K562 (cell line): ENCODE measurements around the gene DAPK3. TPM values are rescaled to one million over a fixed set of nuclear protein-coding genes. Genes with fewer than 3 reads are reported as not detected.
A peak's percentile ranks its signal among the peaks of the same experiment; 100 is the strongest.

Experiments
- ATAC-seq: fragments of 200-7000 bp; cut with Tn5 transposase; 3 replicates; pipeline ENCODE4 v1.9.1; 2020; ENCODE audit warnings: moderate library complexity
- BruUV-seq: library from RNA; stranded (reverse); fragments of 400-500 nt; replicated peaks from 2 replicates; lab custom pipeline; 2021; lab: Mats Ljungman, UMichigan
- CTCF ChIA-PET: fragments of 300-600 bp; formaldehyde crosslinking; extraction: SDS; loops from one replicate; lab custom pipeline; 2021; ENCODE audit warnings: low intra/inter-chr PET ratio; lab: Yijun Ruan, JAX
- POLR2A ChIA-PET: fragments of 300-600, 350-650 bp; sonication (Branson Sonifier 250); formaldehyde crosslinking; extraction: SDS; loops from one replicate; lab custom pipeline; 2021; ENCODE audit warnings: antibody characterized with exemption, inconsistent platforms; lab: Yijun Ruan, JAX
- DNase-seq, 4 experiments: peaks; one replicate each; pipeline versions ENCODE4 v3.0.0 to v3.0.0-alpha.2; 2011 to 2018; ENCODE audit warnings: low spot score in 3 of 4, mixed read lengths in 3 of 4; ENCODE audit errors: extremely low read depth in 1 of 4
- FAIRE-seq: peaks from 2 replicates; lab custom pipeline; 2011; peaks lifted over from hg19 to GRCh38; lab: Jason Lieb, UNC
- H2AFZ ChIP-seq: 2 replicates; pipeline ENCODE4 v1.6.0; 2011; ENCODE audit warnings: low read depth, low read length, control low read depth, inconsistent platforms
- H3K27ac ChIP-seq: fragments of 200-600 bp; 3 replicates; pipeline ENCODE4 v1.8.0; 2011; ENCODE audit warnings: low read depth, mild to moderate bottlenecking, control low read depth, inconsistent platforms, low read length, moderate library complexity, mixed read lengths; ENCODE audit errors: extremely low read depth
- H3K27me3 ChIP-seq, 2 experiments: fragments of 300-600 bp in 1 of 2; 2 replicates in 1 of 2; 3 replicates in 1 of 2; pipeline versions ENCODE4 v1.6.0 to v1.8.0; 2011; ENCODE audit warnings: inconsistent platforms in 2 of 2, low read length in 2 of 2, mild to moderate bottlenecking in 1 of 2, mixed read lengths in 1 of 2, moderate library complexity in 1 of 2; ENCODE audit not compliant: control insufficient read depth in 2 of 2, insufficient read depth in 2 of 2
- H3K36me3 ChIP-seq: fragments of 300-600 bp; 3 replicates; pipeline ENCODE4 v1.8.0; 2011; ENCODE audit warnings: mild to moderate bottlenecking, low read length, inconsistent platforms; ENCODE audit not compliant: control insufficient read depth, insufficient read depth
- H3K4me1 ChIP-seq, 2 experiments: fragments of 200-600 bp in 1 of 2; replicated peaks in 1 of 2; 2 replicates in 1 of 2; 3 replicates in 1 of 2; pipeline versions ENCODE4 v1.5.1 to v1.8.0; 2011; ENCODE audit warnings: inconsistent platforms in 2 of 2, low read length in 2 of 2, mild to moderate bottlenecking in 1 of 2, mixed read lengths in 1 of 2, moderate library complexity in 1 of 2; ENCODE audit not compliant: control insufficient read depth in 2 of 2, insufficient read depth in 2 of 2
- H3K4me2 ChIP-seq: 2 replicates; pipeline ENCODE4 v1.6.1; 2011; ENCODE audit warnings: low read length, control low read depth, inconsistent platforms, mixed read lengths; ENCODE audit not compliant: insufficient read depth
- H3K4me3 ChIP-seq: fragments of 200-600 bp; sonication (generic), shearing (Covaris generic); 2 replicates; pipeline ENCODE4 v1.5.1; 2016; ENCODE audit warnings: control low read depth, inconsistent platforms
- H3K79me2 ChIP-seq: fragments of 200-600 bp; 3 replicates; pipeline ENCODE4 v1.8.0; 2011; ENCODE audit warnings: low read length, inconsistent platforms; ENCODE audit not compliant: control insufficient read depth, insufficient read depth
- H3K9ac ChIP-seq, 2 experiments: 2 replicates each; pipeline versions ENCODE4 v1.6.0 to v1.6.1; 2011; ENCODE audit warnings: low read depth in 2 of 2, low read length in 2 of 2, control low read depth in 1 of 2, inconsistent platforms in 1 of 2, mild to moderate bottlenecking in 1 of 2, mixed read lengths in 1 of 2; ENCODE audit not compliant: insufficient read depth in 1 of 2
- H3K9me1 ChIP-seq: one replicate; pipeline ENCODE4 v1.6.0; 2011; ENCODE audit warnings: inconsistent platforms, mild to moderate bottlenecking, low read length, moderate library complexity; ENCODE audit not compliant: control insufficient read depth, insufficient read depth
- H3K9me3 ChIP-seq: replicated peaks from 2 replicates; pipeline ENCODE4 v1.5.1; 2011; ENCODE audit warnings: low read depth, low read length, inconsistent platforms; ENCODE audit not compliant: control insufficient read depth, insufficient read depth
- H4K20me1 ChIP-seq: replicated peaks from 2 replicates; pipeline ENCODE4 v1.6.1; 2011; ENCODE audit warnings: low read length, inconsistent platforms, mixed read lengths; ENCODE audit not compliant: control insufficient read depth, insufficient read depth
- ELF1 ChIP-seq: fragments of 200-800 bp; sonication (Bioruptor generic); IDR thresholded peaks from 2 replicates; pipeline ENCODE4 v1.6.1; 2016; ENCODE audit warnings: missing genetic modification characterization, missing compliant biosample characterization
- EP300 ChIP-seq: IDR thresholded peaks from 2 replicates; pipeline ENCODE4 v1.6.1; 2012; ENCODE audit warnings: low read length, improper control_type of control experiment
- UBTF ChIP-seq, 2 experiments: IDR thresholded peaks; 2 replicates each; pipeline ENCODE4 v1.6.1; 2012; ENCODE audit warnings: improper control_type of control experiment in 2 of 2, low read depth in 2 of 2, low read length in 2 of 2, borderline replicate concordance in 1 of 2
- ZFP36 ChIP-seq: fragments of 150-350 bp; IDR thresholded peaks from 2 replicates; pipeline ENCODE4 v1.6.1; 2018; ENCODE audit warnings: low read length, low read depth; ENCODE audit not compliant: partially characterized antibody
- ZNF583 ChIP-seq: fragments of 250-450 bp; sonication (Bioruptor Pico); IDR thresholded peaks from 2 replicates; pipeline ENCODE4 v1.4.0; 2020
- whole genome bisulfite sequencing: fragments of 100-300 bp; shearing (Covaris generic); methylation state at CpG from one replicate; pipeline ENCODE4 v1.1.6; 2016; ENCODE audit warnings: low coverage, mixed read lengths; ENCODE audit not compliant: insufficient coverage; ENCODE audit errors: missing lambda C conversion rate; 5-methylcytosine and 5-hydroxymethylcytosine counted together
- in situ Hi-C: fragments of 300-500 bp; cut with MboI; formaldehyde crosslinking; loops from 4 replicates; pipeline ENCODE4 v1.15.0; 2018; ENCODE audit warnings: inconsistent platforms, mixed read lengths
- intact Hi-C: fragments of 100-400 bp; cut with micrococcal nuclease; formaldehyde crosslinking; loops from 2 replicates; pipeline ENCODE4 v1.14.2; 2022
- polyA plus RNA-seq, 8 experiments: library from polyadenylated mRNA; depleted of rRNA in 4 of 8; stranded (reverse) in 5 of 8; unstranded in 3 of 8; fragments of >200 nt; fragmentation: Nextera tagmentation in 2 of 8; fragmentation: Illumina TruSeq in 1 of 8; extraction: Ambion mirVana in 2 of 8; extraction: Trizol in 1 of 8; gene quantifications; 2 replicates each; pipeline versions ENCODE4 v1.2.1 to v1.2.3, GENCODE V29; 2011 to 2014; ENCODE audit warnings: inconsistent platforms in 1 of 8, missing spikeins in 1 of 8
- total RNA-seq, 7 experiments: library from RNA; depleted of rRNA in 6 of 7; stranded (reverse); fragments of >200 nt in 6 of 7; fragmentation: Illumina TruSeq in 2 of 7; extraction: Trizol in 2 of 7; gene quantifications; 2 replicates each; pipeline versions ENCODE4 v1.2.1 to v1.2.3, GENCODE V29; 2011 to 2021; ENCODE audit warnings: low replicate concordance in 1 of 7
- TF ChIP-seq, protein P1 (sequence below): fragments of 250-450 bp; sonication (Bioruptor Pico); IDR thresholded peaks from 2 replicates; pipeline ENCODE4 v1.5.0; 2021; ENCODE audit warnings: mild to moderate bottlenecking, moderate library complexity

DAPK3 gene
- total and polyA plus RNA-seq, 9 of the 15 experiments (the other 6 are each of a cell fraction or from before 2014, with no cell fraction given): 0.14 to 63.4 (median 25.0) TPM

- Histone ChIP-seq H3K27me3 (no peaks in the 10 kb centered on the region), H4K20me1 (peaks cover 27% of the 10 kb centered on the region; the same call in 1 of the 2 replicates), H3K9me3 (no peaks in the 10 kb centered on the region), H3K4me3 (no peak overlapping the region), H3K27ac (no peak overlapping the region), H3K79me2 (peaks cover 28% of the 10 kb centered on the region), H3K4me2 (no peak overlapping the region), H3K4me1 (peaks cover 0 to 63% of the 10 kb centered on the region in 2 experiments; a peak in 2 of 5 replicates), H3K9ac (no peak overlapping the region; a peak in 1 of 4 replicates), H3K36me3 (peaks cover 61% of the 10 kb centered on the region; the same call in 1 of the 3 replicates), H2AFZ (no peak overlapping the region), H3K9me1 (no peaks in the 10 kb centered on the region)
- DNase-seq (no peak), ATAC-seq (no peak), FAIRE-seq (no peak)
- in situ Hi-C loops (no loop called here), intact Hi-C loops (no loop called here)
- 88% methylated on average over 10 of the region's 12 CpGs for WGBS
- POLR2A ChIA-PET: interaction anchor here (0.5 kb wide), 1 partner anchor 407 kb away, joined by 3 read pairs; no protein-coding TSS in a partner anchor
- TF ChIP-seq ZFP36 (peak; percentile 66), UBTF (IDR thresholded peaks at IDR 0.05; ENCODE audit: borderline replicate concordance in 1 of 2, low read depth in 2 of 2, low read length in 2 of 2) (no peak), ELF1 (tag) (no peak), EP300 (no peak), ZNF583 (CRISPR knock-in tag) (no peak)
- TF ChIP-seq, protein P1, sequence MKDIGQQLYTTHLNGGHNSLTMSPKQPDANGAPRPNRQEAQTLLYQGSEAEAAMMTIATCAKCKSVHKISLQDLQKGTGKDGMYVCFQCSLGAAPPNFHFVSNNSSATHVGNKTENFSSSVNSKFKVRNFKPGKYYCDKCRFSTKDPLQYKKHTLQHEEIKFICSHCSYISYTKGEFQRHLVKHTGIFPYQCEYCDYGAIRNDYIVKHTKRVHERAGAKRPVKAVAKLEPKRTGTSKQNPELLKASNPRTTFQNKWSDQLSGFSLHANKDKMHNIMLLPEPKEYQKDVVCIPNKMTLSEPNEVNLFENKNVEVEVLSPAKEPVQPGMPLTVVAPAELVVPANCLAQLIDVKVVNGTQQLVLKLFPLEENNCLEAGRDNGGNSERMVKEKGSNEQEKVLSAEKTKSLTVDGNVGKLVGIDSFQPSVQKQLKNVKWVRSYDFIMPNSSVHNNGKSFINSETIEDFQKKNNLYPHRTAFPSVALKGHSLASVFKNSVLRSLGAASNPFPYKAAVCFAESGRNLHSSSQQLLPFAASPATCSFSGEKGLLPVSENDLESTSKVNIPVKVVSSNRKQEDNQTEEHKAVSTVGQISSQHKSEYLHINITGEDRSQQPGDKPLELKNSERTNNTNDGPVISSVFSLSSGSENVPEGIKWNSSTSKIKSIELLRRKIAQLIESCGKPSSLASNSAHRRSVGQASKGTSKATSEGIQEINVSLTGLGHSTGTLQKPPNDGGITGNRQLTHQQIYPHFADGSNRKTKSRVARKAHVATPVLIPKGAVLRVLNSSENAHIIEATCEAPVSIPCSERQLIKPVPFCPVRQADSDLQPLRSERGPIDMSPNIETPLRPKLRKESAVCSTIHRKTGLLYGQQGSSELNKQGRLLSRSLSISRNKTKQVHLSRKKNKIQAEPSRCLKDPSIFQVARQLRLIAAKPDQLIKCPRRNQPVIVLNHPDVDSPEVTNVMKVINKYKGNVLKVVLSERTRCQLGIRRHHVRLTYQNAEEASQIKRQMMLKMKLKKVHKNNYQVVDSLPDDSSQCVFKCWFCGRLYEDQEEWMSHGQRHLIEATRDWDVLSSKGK (CRISPR knock-in tag): no peak
- CTCF ChIA-PET: no interaction called here
- BruUV-seq: no TSS peak
Observed at GRCh38 chr19:4016486-4016885, 45.6 kb upstream of the DAPK3 start.
